Neuronal stem cell (in vitro differentiated cells): ENCODE results near the gene RAD51B.

ENCODE experiments used
- DNase-seq: peaks from one replicate; pipeline ENCODE4 v3.0.0-alpha.2; 2013; ENCODE audit warnings: low spot score
- H2AFZ ChIP-seq: one replicate; pipeline ENCODE4 v1.6.1; 2013; ENCODE audit warnings: mild to moderate bottlenecking, low read length, inconsistent platforms
- H2AK5ac ChIP-seq: 2 replicates; pipeline ENCODE4 v1.6.1; 2013; ENCODE audit warnings: low read depth, mild to moderate bottlenecking, inconsistent platforms, low read length, moderate library complexity, mixed read lengths
- H2BK120ac ChIP-seq: 2 replicates; pipeline ENCODE4 v1.6.1; 2013; ENCODE audit warnings: low read depth, mild to moderate bottlenecking, inconsistent platforms, low read length, moderate library complexity, mixed read lengths
- H2BK12ac ChIP-seq: one replicate; pipeline ENCODE4 v1.6.1; 2013; ENCODE audit warnings: low read length, inconsistent platforms
- H2BK15ac ChIP-seq: 2 replicates; pipeline ENCODE4 v1.6.1; 2013; ENCODE audit warnings: mild to moderate bottlenecking, low read length, inconsistent platforms, mixed read lengths
- H2BK5ac ChIP-seq: one replicate; pipeline ENCODE4 v1.6.1; 2013; ENCODE audit warnings: inconsistent platforms, mild to moderate bottlenecking, low read length, moderate library complexity
- H3K14ac ChIP-seq: one replicate; pipeline ENCODE4 v1.6.1; 2013; ENCODE audit warnings: low read length, inconsistent platforms
- H3K18ac ChIP-seq: 2 replicates; pipeline ENCODE4 v1.6.1; 2013; ENCODE audit warnings: low read length, inconsistent platforms
- H3K23ac ChIP-seq: 2 replicates; pipeline ENCODE4 v1.6.1; 2013; ENCODE audit warnings: low read depth, mild to moderate bottlenecking, mixed read lengths, low read length, inconsistent platforms; ENCODE audit not compliant: poor library complexity
- H3K27ac ChIP-seq: replicated peaks from 3 replicates; pipeline ENCODE4 v1.5.1; 2013; ENCODE audit warnings: low read length, inconsistent platforms
- H3K27me3 ChIP-seq, 3 experiments: 2 replicates each; pipeline ENCODE4 v1.6.1; 2013; ENCODE audit warnings: low read length in 3 of 3, mild to moderate bottlenecking in 2 of 3, inconsistent platforms in 1 of 3, low read depth in 1 of 3, mixed read lengths in 1 of 3, moderate library complexity in 1 of 3; ENCODE audit not compliant: control insufficient read depth in 3 of 3, insufficient read depth in 3 of 3
- H3K36me3 ChIP-seq, 2 donors: replicated peaks in 1 of 2; 2 replicates each; pipeline ENCODE4 v1.6.1; 2013; ENCODE audit warnings: low read length in 2 of 2; ENCODE audit not compliant: control insufficient read depth in 2 of 2, insufficient read depth in 2 of 2
- H3K4ac ChIP-seq: 2 replicates; pipeline ENCODE4 v1.6.1; 2013; ENCODE audit warnings: inconsistent platforms, mild to moderate bottlenecking, low read length, moderate library complexity
- H3K4me1 ChIP-seq, 2 donors: 1 replicate in 1 of 2; 2 replicates in 1 of 2; pipeline ENCODE4 v1.6.1; 2013; ENCODE audit warnings: low read length in 2 of 2, low read depth in 1 of 2; ENCODE audit not compliant: control insufficient read depth in 2 of 2, insufficient read depth in 1 of 2
- H3K4me2 ChIP-seq: one replicate; pipeline ENCODE4 v1.6.1; 2013; ENCODE audit warnings: mild to moderate bottlenecking, low read length, inconsistent platforms; ENCODE audit not compliant: insufficient read depth, poor library complexity, severe bottlenecking
- H3K4me3 ChIP-seq, 2 donors: 2 replicates each; pipeline ENCODE4 v1.5.1; 2013; ENCODE audit warnings: low read length in 2 of 2, mild to moderate bottlenecking in 2 of 2, inconsistent platforms in 1 of 2, moderate library complexity in 1 of 2
- H3K79me1 ChIP-seq: one replicate; pipeline ENCODE4 v1.6.1; 2013; ENCODE audit warnings: low read depth, mild to moderate bottlenecking, inconsistent platforms, low read length, moderate library complexity
- H3K9ac ChIP-seq: one replicate; pipeline ENCODE4 v1.6.1; 2013; ENCODE audit warnings: mild to moderate bottlenecking, low read depth, low read length, inconsistent platforms; ENCODE audit not compliant: poor library complexity
- H3K9me3 ChIP-seq, 2 donors: replicated peaks in 1 of 2; 2 replicates each; pipeline versions ENCODE3 to v1.6.1; 2013; ENCODE audit warnings: low read length in 2 of 2, mild to moderate bottlenecking in 2 of 2, inconsistent platforms in 1 of 2, low read depth in 1 of 2, mixed read lengths in 1 of 2, moderate library complexity in 1 of 2; ENCODE audit not compliant: control insufficient read depth in 2 of 2, insufficient read depth in 1 of 2
- H4K8ac ChIP-seq: one replicate; pipeline ENCODE4 v1.6.1; 2013; ENCODE audit warnings: low read depth, mild to moderate bottlenecking, inconsistent platforms, low read length, moderate library complexity
- H4K91ac ChIP-seq: one replicate; pipeline ENCODE4 v1.6.1; 2013; ENCODE audit warnings: low read length, low read depth, mild to moderate bottlenecking, inconsistent platforms; ENCODE audit not compliant: poor library complexity
- WGBS, 2 donors: extraction: QIAGEN DNeasy Blood & Tissue Kit; methylation state at CpG; one replicate each; pipeline ENCODE4 v1.1.7; 2013; ENCODE audit warnings: missing lambda C conversion rate in 2 of 2, mixed read lengths in 1 of 2; ENCODE audit not compliant: insufficient read length in 2 of 2, insufficient replicate concordance in 1 of 2; ENCODE audit errors: extremely low coverage in 2 of 2; 5-methylcytosine and 5-hydroxymethylcytosine counted together

The RAD51B gene

DNA sequence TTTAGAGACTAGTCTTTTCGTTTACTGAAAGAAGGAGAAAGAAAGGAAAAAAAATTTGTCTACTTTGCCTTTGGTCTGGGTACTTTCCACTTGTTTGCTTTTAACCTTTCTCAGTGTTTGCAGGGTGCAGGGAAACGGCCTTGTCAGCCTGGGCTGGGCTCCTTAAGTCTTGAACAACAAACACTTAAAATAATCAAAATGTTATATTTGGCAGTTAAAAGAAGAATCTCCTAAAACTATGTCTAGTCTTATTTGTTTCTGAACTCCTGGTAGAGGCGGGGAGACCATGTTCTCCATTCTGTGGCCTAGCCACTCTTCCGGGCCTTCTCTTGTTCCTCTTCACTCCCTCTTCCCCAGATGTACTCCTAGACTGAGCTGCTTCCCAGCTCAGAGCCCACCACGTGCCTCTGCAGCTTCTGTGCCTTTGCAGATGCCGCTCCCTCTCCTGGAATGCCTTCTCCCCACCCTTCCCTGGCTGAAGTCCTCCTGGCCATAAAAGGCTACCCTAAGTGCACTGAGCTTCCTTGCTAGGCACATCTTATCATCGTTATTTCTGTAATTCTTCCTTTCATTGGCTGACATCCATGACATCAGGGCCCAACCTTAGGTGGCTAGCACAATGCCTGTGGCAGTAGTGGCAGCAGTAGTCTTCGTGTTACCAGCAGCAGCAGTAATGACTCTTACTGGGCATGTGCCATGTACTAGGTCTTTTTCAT is 540.4 kb downstream of the RAD51B start:
- no peak overlapping the region for H3K4me2 ChIP-seq
- no peak overlapping the region for H2AFZ ChIP-seq
- no peak overlapping the region for H4K8ac ChIP-seq
- peak overlapping the region; percentile 99 for H2BK15ac ChIP-seq
- no CpG with 5 or more reads among the region's 8 CpGs for WGBS, 2 donors
- peak overlapping the region; percentile 31 for H3K18ac ChIP-seq
- no peaks in the 10 kb centered on the region for H3K27me3 ChIP-seq
- H3K9me3 ChIP-seq: no peaks in the 10 kb centered on the region
- no peak overlapping the region for H3K4me3 ChIP-seq
- H3K14ac ChIP-seq: no peak overlapping the region
- no peak for DNase-seq
- no peak overlapping the region for H3K9ac ChIP-seq
- H3K23ac ChIP-seq: no peak overlapping the region
- H2AK5ac ChIP-seq: peak overlapping the region; percentile 96
- H2BK5ac ChIP-seq: no peak overlapping the region
- H4K91ac ChIP-seq: peak overlapping the region; percentile 69
- H3K36me3 ChIP-seq: no peaks in the 10 kb centered on the region
- H3K27ac ChIP-seq: no peak overlapping the region
- no peak overlapping the region for H3K4ac ChIP-seq
- H3K79me1 ChIP-seq: no peaks in the 10 kb centered on the region
- H2BK120ac ChIP-seq: peak overlapping the region; percentile 16
- peak overlapping the region; percentile 75 for H2BK12ac ChIP-seq
- peaks cover 17 to 25% of the 10 kb centered on the region in 2 donors for H3K4me1 ChIP-seq

DNA sequence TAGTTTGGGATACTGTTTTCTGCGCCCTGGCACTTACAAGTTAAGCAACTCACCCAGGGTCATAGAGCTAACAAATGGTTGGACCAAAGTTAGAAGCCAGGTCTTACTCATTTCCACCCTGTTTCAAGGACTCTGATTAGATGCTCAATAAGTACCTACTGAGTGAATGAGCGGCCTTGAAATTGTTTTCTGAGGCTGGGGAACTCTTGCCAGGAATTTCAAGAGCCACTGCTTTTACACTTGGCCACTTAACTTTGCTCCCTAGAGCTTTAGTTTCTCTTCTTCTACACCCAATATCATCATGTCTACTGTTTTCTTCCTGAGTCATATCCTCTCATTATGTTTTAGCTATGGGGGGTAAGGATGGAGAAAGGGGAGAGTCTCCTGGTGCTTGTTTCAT is 541.7 kb downstream of the RAD51B start:
- no peak overlapping the region for H3K27ac ChIP-seq
- H3K36me3 ChIP-seq: no peaks in the 10 kb centered on the region
- no CpG with 5 or more reads among the region's 2 CpGs for WGBS, 2 donors
- no peak overlapping the region for H3K4me3 ChIP-seq
- peaks cover 22 to 28% of the 10 kb centered on the region in 2 donors for H3K4me1 ChIP-seq
- H3K27me3 ChIP-seq: no peaks in the 10 kb centered on the region
- H2BK120ac ChIP-seq: no peak overlapping the region
- H4K8ac ChIP-seq: no peak overlapping the region
- no peak overlapping the region for H3K23ac ChIP-seq
- no peak overlapping the region for H3K14ac ChIP-seq
- no peak overlapping the region for H4K91ac ChIP-seq
- no peak overlapping the region for H2BK12ac ChIP-seq
- no peak overlapping the region for H2AK5ac ChIP-seq
- H2BK5ac ChIP-seq: no peak overlapping the region
- H3K9me3 ChIP-seq: no peaks in the 10 kb centered on the region
- no peak overlapping the region for H3K9ac ChIP-seq
- no peaks in the 10 kb centered on the region for H3K79me1 ChIP-seq
- no peak overlapping the region for H3K18ac ChIP-seq
- no peak overlapping the region for H2AFZ ChIP-seq
- no peak overlapping the region for H3K4ac ChIP-seq
- no peak overlapping the region for H2BK15ac ChIP-seq
- no peak overlapping the region for H3K4me2 ChIP-seq
- no peak for DNase-seq

DNA sequence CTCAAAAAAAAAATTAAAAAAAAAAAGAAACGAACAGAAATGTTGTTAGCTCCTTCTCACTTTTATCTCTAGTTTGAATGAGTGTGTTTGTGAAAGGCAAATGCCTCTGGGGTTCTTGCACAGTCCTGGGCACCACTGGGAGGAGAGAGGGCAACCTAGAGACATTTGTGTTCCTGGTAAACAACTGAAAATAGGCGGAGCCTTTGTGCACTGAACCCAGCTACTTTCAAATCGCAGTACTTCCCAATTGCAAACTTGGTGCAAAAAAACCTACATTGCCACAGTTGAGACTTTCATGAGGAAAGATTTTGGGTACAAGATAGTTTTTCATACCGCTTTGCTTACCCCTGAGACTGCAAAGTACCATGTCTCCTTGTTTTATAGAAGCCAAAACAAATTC is 543.3 kb downstream of the RAD51B start:
- Histone ChIP-seq H3K9ac (no peak overlapping the region), H2BK15ac (no peak overlapping the region), H3K36me3 (no peaks in the 10 kb centered on the region), H3K4me3 (no peak overlapping the region), H3K4me2 (no peak overlapping the region), H2AFZ (no peak overlapping the region), H2BK120ac (no peak overlapping the region), H4K8ac (no peak overlapping the region), H2AK5ac (no peak overlapping the region), H2BK12ac (no peak overlapping the region), H2BK5ac (no peak overlapping the region), H3K4me1 (peaks cover 24 to 28% of the 10 kb centered on the region in 2 donors), H3K23ac (no peak overlapping the region), H3K9me3 (no peaks in the 10 kb centered on the region), H3K14ac (no peak overlapping the region), H3K4ac (no peak overlapping the region), H4K91ac (no peak overlapping the region), H3K27me3 (no peaks in the 10 kb centered on the region), H3K79me1 (no peaks in the 10 kb centered on the region), H3K18ac (no peak overlapping the region), H3K27ac (no peak overlapping the region)
- no peak for DNase-seq
- no CpG with 5 or more reads among the region's 4 CpGs for WGBS, 2 donors

DNA sequence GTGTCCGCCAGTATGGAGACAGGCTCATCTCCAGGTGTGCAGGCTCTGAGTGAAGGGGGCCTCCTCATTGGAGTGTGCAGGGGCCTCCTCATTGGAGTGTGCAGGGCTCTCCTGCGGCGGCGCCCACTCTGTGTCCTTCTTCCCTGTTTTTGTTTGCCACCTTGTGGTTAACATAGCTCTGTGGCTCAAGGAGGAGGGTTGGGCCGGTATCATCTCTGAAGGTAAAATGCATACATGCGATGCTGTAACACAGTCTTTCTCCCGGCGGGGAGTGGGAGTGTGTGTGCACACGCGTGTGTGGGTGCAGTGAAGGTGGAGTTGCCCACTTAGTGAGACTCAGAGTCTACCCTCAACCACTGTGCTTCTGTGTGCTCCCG is 543.9 kb downstream of the RAD51B start:
- no peak overlapping the region for H3K23ac ChIP-seq
- H2BK5ac ChIP-seq: peak overlapping the region; percentile 73
- no peaks in the 10 kb centered on the region for H3K9me3 ChIP-seq
- no peak overlapping the region for H3K4ac ChIP-seq
- no peaks in the 10 kb centered on the region for H3K27me3 ChIP-seq
- peak overlapping the region; percentile 79 for H3K4me2 ChIP-seq
- peak overlapping the region; percentile 52 for H2BK12ac ChIP-seq
- H3K14ac ChIP-seq: peak overlapping the region; percentile 40
- H3K36me3 ChIP-seq: no peaks in the 10 kb centered on the region
- no peaks in the 10 kb centered on the region for H3K79me1 ChIP-seq
- H3K27ac ChIP-seq: peak overlapping the region; percentile 91
- peak overlapping the region; percentile 47 for H2BK15ac ChIP-seq
- peak; percentile 43 for DNase-seq
- no CpG with 5 or more reads among the region's 11 CpGs for WGBS, 2 donors
- peak overlapping the region; percentile 25 to 28 for H3K4me3 ChIP-seq
- no peak overlapping the region for H4K91ac ChIP-seq
- H3K9ac ChIP-seq: peak overlapping the region; percentile 87
- H3K18ac ChIP-seq: peak overlapping the region; percentile 93
- peak overlapping the region; percentile 84 for H2AFZ ChIP-seq
- H4K8ac ChIP-seq: no peak overlapping the region
- H2AK5ac ChIP-seq: peak overlapping the region; percentile 82
- peak overlapping the region; percentile 29 for H2BK120ac ChIP-seq
- peaks cover 24 to 28% of the 10 kb centered on the region in 2 donors for H3K4me1 ChIP-seq
